Cardiac septum (tissue), 1 donor: ENCODE results near the gene LUC7L3. TPM values are rescaled to one million over a fixed set of nuclear protein-coding genes. Genes with fewer than 3 reads are reported as not detected.
"Not testable (repeated sequence)": the region's sequence is repeated elsewhere in the genome, so short reads cannot be mapped to it uniquely, and the experiment has no call there.

Experiments
- DNase-seq: peaks from one replicate; pipeline ENCODE4 v3.0.0-alpha.2; 2020; ENCODE audit warnings: low spot score
- intact Hi-C: fragments of 100-400 bp; cut with DNase I; formaldehyde crosslinking; loops from one replicate; pipeline ENCODE4 v1.14.0; 2022
- long read RNA-seq: library from polyadenylated mRNA; unstranded; transcript quantifications from one replicate; pipeline ENCODE4 v2.0.0, GENCODE V29; 2021
- total RNA-seq: library from RNA; stranded (reverse); fragmentation: NEBNext Ultra II Directional; extraction: Animal tissue kit (Norgen Biotek cat#: 25700); gene quantifications from one replicate; pipeline ENCODE4 v1.2.1, GENCODE V29; 2021
- donor health status: DM: no; HTN: no; CAD: no.

LUC7L3 gene
- 78.5 TPM for total RNA-seq
- long read RNA-seq, full-length matches to known transcripts, result 8 of 39 reads
- long read RNA-seq, partial matches to known transcripts, result 28 of 39 reads
- long read RNA-seq, other reads (novel, unspliced or antisense), result 3 of 39 reads

DNA sequence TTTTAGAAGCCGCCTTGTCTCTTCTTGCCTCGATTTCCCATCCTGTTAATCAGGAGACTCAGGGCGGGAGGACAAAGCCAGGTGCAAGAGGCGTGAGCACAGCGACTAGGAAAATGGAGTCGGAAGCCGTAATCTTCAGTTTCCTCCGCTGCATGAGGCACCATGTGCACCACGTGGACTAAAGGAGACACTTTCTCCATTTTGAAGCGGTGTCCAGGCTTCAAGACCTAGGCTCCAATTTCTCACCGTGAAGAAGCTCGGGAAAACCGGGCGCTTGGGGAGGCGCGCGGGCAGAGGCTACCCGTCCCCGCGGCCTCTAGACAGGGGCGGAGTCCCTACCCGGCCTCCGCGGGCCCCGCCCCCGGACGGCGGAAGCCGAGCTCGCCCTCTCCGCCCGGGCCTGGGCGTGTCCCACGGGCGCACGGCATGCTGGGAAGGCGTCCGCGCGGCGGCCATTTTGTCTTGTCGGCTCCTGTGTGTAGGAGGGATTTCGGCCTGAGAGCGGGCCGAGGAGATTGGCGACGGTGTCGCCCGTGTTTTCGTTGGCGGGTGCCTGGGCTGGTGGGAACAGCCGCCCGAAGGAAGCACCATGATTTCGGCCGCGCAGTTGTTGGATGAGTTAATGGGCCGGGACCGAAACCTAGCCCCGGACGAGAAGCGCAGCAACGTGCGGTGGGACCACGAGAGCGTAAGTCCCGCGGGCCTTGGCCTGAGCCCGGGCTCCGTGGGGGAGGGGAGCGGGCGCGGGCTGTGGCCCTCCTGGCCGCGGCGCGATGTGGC, at the start of gene LUC7L3:
Gene LUC7L3, plus strand, starts transcription at position 460 of the 780 bp plus-strand sequence. Its CDS starts 130 bp downstream, at position 590.
- intact Hi-C loops, result no loop called here
- DNase-seq, result peak; percentile 97

- intact Hi-C loops, result no loop called here
- no peak for DNase-seq
Observed at GRCh38 chr17:50672071-50672470, 47.3 kb upstream of the LUC7L3 start.

- DNase-seq, result no peak
- intact Hi-C loops, result no loop called here
Observed at GRCh38 chr17:50672831-50673551, 46.4 kb upstream of the LUC7L3 start.

DNA sequence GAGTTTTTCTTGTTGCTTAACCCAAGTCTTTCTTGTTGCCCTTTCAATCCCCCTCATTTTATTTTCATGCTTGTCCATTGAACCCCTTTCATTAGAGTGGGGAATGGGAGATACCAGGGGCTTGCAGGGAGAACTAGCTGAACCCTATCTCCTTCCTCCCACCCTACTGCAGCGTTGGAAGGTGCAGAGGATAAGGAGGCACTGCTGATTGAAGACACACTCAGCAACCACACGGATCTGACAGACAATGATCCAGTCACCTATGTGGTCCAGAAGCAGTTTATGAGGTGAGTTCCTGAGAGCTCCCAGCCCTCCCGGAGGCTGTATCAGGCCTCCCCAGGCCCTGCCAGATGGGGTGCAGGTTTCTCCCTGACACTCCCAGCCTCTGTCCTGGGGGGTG, 44.2 kb upstream of the LUC7L3 start:
- intact Hi-C loops, result no loop called here

DNA sequence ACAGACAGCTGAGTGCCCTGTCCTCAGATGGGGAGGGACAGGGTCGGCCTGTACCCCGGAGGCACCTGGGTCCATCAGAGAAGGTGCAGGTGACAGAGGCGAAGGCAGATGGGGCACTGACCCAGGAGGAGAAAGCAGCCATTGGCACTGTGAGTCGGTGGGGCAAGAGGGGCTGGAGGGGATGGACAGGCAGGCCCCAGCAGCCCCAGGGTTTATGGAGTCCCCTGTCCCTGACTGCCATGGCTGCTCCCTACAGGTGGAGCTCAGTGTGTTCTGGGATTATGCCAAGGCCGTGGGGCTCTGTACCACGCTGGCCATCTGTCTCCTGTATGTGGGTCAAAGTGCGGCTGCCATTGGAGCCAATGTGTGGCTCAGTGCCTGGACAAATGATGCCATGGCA, 43.8 kb upstream of the LUC7L3 start:
- no peak for DNase-seq
- intact Hi-C loops, result no loop called here

More for the DNA sequence above, 44.2 kb upstream of the LUC7L3 start:
- DNase-seq, result no peak

GRCh38 chr17:50676065-50676975, 43.1 kb upstream of the LUC7L3 start:
- intact Hi-C loops, result no loop called here
- no peak for DNase-seq

DNA sequence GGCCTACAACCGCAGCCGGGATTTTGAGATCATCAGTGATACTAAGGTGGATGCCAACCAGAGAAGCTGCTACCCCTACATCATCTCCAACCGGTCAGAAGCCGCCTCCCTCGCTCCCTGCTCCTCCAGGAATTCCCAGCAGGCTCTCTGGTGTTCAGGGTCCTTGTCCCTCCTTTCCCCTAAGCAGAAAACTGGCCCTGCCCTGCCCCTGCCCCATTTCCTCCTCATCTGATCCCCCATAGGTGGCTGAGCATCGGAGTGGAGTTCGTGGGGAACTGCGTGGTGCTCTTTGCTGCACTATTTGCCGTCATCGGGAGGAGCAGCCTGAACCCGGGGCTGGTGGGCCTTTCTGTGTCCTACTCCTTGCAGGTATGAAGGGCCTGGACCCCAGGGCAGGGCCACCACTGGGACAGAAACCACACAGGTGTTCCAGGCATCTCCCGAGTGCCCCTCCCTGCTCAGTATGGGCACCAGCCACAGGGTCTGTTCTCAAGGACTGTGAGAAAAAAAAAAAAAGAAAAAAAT, 41.5 kb upstream of the LUC7L3 start:
- intact Hi-C loops, result loop anchor here (2.0 kb wide), 1 partner anchor 125 kb away; no protein-coding TSS in a partner anchor
- DNase-seq, result no peak

DNA sequence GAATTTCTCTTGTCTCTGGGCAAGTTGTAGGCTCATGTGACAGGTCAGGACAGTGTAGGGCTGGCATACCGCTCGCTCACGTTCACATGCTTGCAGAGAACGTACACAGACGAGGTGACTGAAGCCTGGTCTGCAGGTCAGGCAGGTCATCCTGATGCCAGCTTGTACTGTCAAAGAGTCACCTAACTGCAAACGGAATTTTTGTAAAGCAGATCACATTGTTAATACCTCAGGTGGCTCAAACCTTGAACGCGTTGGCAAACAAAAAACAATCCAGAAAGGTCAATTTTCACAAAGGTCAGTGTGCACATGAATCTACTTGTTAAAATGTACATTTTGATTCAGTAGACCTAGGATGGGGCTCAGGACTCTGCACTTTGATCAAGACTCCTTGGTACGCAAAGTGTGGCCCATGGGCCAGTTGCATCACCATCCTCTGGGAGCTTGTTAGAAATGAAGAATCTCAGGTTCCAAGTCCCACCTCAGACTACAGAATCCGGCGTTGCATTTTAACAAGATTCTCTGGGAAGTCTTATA, 40.3 kb upstream of the LUC7L3 start:
- DNase-seq, result peak; percentile 69
- intact Hi-C loops, result loop anchor here (2.0 kb wide), 1 partner anchor 126 kb away; no protein-coding TSS in a partner anchor

DNA sequence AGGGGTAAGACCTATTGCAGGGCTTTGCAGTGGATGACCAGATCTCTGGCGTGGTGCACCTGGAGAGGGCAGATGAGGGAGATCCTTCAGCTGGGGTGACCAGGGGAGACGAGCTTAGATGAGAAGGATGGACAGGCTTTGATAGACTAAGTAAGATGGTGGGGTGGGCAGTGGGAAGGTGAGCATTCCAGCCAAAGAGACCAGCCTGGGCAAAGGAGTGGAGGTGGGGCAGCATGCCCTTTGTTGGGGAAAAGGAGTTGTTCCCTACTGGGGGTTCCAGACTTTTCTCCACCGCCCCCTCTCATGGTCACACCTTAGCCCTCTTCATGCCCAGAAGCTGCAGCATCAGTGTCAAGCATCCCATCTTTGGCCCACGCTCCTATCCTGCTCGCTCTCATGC, 39.3 kb upstream of the LUC7L3 start:
- no peak for DNase-seq
- intact Hi-C loops, result loop anchor here (2.0 to 10.0 kb wide), 2 partner anchors 49 to 195 kb away; no protein-coding TSS in a partner anchor

DNA sequence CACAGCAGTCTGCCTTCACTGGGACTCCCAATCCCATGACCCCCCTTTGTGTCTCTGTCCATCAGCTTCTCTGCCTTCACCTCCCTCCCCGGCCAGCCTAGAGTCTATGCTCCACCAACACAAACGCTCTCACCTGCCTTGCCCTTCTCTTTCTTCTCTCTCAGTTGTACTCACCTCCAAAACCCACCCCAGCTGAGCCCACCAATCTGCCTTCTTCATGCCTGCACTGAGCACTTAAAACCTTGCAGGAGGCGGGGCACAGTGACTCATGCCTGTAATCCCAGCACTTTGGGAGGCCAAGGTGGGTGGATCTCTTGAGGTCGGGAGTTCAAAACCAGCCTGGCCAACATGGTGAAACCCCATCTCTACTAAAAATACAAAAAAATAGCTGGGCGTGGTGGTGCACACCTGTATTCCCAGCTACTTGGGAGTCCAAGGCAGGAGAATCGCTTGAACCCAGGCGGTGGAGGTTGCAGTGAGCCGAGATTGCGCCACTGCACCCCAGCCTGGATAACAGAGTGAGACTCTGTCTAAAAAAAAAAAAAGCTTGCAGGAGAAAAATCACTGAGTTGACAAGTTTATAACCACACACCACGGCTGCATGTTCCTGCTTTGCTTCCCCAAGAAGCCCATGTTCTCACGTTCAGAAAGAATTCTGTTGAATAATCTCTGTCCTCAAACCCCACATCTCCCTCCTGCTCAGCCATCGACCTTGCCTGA, 38.7 kb upstream of the LUC7L3 start:
- intact Hi-C loops, result loop anchor here (2.0 to 10.0 kb wide), 2 partner anchors 50 to 196 kb away; no protein-coding TSS in a partner anchor
- not testable (repeated sequence) for DNase-seq

- intact Hi-C loops, result loop anchor here (2.0 to 10.0 kb wide), 2 partner anchors 51 to 197 kb away; no protein-coding TSS in a partner anchor
- DNase-seq, result no peak
Observed at GRCh38 chr17:50681263-50682200, 37.9 kb upstream of the LUC7L3 start.

- no peak for DNase-seq
- intact Hi-C loops, result loop anchor here (10.0 kb wide), 1 partner anchor 198 kb away; no protein-coding TSS in a partner anchor
Observed at GRCh38 chr17:50682441-50682840, 37.0 kb upstream of the LUC7L3 start.

DNA sequence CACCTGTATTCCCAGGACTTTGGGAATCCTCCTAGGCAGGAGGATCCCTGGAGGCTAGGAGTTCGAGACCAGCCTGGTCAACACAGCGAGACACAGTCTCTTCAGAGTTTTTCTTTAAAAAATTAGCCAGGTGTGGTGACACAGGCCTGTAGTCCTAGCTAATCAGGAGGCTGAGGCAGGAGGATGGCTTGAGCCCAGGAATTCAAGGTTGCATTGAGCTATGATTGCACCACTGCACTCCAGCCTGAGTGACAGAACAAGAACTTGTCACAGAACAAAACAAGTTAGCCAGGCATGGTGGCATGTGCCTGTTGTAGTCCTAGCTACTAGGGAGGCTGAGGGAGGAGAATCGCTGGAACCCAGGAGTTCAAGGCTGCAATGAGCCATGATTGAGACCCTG, 36.5 kb upstream of the LUC7L3 start:
- intact Hi-C loops, result loop anchor here (10.0 kb wide), 1 partner anchor 198 kb away; no protein-coding TSS in a partner anchor
- DNase-seq, result no peak

GRCh38 chr17:50683434-50684287, 35.7 kb upstream of the LUC7L3 start:
- DNase-seq, result no peak
- intact Hi-C loops, result loop anchor here (10.0 kb wide), 1 partner anchor 199 kb away; no protein-coding TSS in a partner anchor

- intact Hi-C loops, result loop anchor here (10.0 kb wide), 1 partner anchor 199 kb away; no protein-coding TSS in a partner anchor
- no peak for DNase-seq
Observed at GRCh38 chr17:50684288-50684611, 35.2 kb upstream of the LUC7L3 start.
